NB4 (cell line): Measurements from ENCODE around the gene RAD51B.

Experiments
- MYC ChIP-seq: IDR thresholded peaks from 2 replicates; pipeline ENCODE4 v1.6.1; 2011; ENCODE audit warnings: low read depth, low read length
- POLR2A ChIP-seq: IDR thresholded peaks from 2 replicates; pipeline ENCODE4 v1.6.1; 2011; ENCODE audit warnings: mild to moderate bottlenecking; ENCODE audit not compliant: insufficient read length; ENCODE audit errors: extremely low read depth
- TF ChIP-seq, protein P1 (sequence below): IDR thresholded peaks from one replicate; pipeline ENCODE4 v1.5.1; 2012; ENCODE audit warnings: low read depth, low read length

GRCh38 chr14:67837011-67837624 is 17.5 kb downstream of the RAD51B start:
- TF ChIP-seq, protein P1, sequence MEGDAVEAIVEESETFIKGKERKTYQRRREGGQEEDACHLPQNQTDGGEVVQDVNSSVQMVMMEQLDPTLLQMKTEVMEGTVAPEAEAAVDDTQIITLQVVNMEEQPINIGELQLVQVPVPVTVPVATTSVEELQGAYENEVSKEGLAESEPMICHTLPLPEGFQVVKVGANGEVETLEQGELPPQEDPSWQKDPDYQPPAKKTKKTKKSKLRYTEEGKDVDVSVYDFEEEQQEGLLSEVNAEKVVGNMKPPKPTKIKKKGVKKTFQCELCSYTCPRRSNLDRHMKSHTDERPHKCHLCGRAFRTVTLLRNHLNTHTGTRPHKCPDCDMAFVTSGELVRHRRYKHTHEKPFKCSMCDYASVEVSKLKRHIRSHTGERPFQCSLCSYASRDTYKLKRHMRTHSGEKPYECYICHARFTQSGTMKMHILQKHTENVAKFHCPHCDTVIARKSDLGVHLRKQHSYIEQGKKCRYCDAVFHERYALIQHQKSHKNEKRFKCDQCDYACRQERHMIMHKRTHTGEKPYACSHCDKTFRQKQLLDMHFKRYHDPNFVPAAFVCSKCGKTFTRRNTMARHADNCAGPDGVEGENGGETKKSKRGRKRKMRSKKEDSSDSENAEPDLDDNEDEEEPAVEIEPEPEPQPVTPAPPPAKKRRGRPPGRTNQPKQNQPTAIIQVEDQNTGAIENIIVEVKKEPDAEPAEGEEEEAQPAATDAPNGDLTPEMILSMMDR: peak; percentile 50
- no peak for TF ChIP-seq POLR2A
- TF ChIP-seq MYC: no peak
